ENCODE measurements around the gene NMU. TPM values are rescaled to one million over a fixed set of nuclear protein-coding genes. Genes with fewer than 3 reads are reported as not detected.
"Not testable (repeated sequence)": the region's sequence is repeated elsewhere in the genome, so short reads cannot be mapped to it uniquely, and the experiment has no call there.

NMU gene
- total RNA-seq, 1 donor from 2014 or later, result not detected

DNA sequence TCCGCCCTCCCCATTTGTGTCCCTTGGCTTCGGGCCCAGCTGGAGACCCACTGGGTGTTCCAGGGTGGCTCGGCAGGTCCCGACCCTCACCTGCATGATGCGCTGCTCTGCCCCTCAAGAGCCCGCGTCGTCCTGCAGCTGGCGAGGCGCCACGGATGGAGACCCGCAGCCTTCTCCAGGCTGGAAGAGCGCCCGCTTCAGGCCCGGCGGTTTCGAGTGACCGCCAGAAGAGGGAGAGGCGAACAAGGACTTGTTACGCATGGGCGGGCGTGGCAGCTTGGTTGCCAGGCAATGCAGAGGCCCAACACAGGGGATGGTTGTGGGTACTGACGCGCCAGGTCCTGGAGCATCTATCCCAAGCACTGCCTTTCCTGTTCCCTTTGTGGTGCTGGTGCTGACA lies 44.1 kb downstream of the NMU start, which contains the start of gene PDCL2:
Gene PDCL2, minus strand, starts transcription at position 232 of the 400 bp plus-strand sequence. Its CDS starts 136 bp downstream, at position 96.
- DNase-seq (ENCODE audit: extremely low spot score, unreplicated experiment), result no peak
- Mint-ChIP-seq H3K27me3 (ENCODE audit: unreplicated experiment) (peaks cover 19% of the 10 kb centered on the region), H3K27ac (ENCODE audit: unreplicated experiment) (no peak within 1 kb of the TSS), H3K36me3 (ENCODE audit: unreplicated experiment) (no peaks in the 10 kb centered on the region), H3K9me3 (ENCODE audit: unreplicated experiment) (peaks cover 12% of the 10 kb centered on the region), H3K4me1 (ENCODE audit: unreplicated experiment) (no peaks in the 10 kb centered on the region), H3K4me3 (ENCODE audit: unreplicated experiment) (no peak within 1 kb of the TSS)
- TF ChIP-seq, protein P1, sequence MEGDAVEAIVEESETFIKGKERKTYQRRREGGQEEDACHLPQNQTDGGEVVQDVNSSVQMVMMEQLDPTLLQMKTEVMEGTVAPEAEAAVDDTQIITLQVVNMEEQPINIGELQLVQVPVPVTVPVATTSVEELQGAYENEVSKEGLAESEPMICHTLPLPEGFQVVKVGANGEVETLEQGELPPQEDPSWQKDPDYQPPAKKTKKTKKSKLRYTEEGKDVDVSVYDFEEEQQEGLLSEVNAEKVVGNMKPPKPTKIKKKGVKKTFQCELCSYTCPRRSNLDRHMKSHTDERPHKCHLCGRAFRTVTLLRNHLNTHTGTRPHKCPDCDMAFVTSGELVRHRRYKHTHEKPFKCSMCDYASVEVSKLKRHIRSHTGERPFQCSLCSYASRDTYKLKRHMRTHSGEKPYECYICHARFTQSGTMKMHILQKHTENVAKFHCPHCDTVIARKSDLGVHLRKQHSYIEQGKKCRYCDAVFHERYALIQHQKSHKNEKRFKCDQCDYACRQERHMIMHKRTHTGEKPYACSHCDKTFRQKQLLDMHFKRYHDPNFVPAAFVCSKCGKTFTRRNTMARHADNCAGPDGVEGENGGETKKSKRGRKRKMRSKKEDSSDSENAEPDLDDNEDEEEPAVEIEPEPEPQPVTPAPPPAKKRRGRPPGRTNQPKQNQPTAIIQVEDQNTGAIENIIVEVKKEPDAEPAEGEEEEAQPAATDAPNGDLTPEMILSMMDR (IDR thresholded peaks at IDR 0.05), result no peak

DNA sequence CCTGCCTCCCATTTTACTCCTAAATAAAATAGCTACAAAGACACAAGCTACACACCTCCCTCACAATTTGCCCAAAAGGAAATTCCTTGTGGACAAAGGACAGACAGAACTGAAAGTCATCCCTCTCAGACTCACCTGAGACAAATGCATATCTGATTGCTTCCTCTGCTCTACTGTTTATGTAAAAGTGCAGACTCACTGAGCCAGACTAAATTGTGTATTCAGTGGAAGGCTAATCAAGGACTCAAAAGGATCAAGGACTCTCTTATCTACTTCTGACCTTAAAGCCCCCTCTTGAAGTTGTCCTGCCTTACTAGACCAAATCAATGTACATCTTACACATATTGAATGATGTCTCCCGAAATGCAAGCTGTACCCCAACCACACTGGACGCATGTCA lies 47.9 kb downstream of the NMU start:
- TF ChIP-seq, protein P1 (IDR thresholded peaks at IDR 0.05), result no peak
- DNase-seq (ENCODE audit: extremely low spot score, unreplicated experiment), result no peak
- H3K9me3 Mint-ChIP-seq (ENCODE audit: unreplicated experiment), result peaks cover 20% of the 10 kb centered on the region
- peaks cover 33% of the 10 kb centered on the region for H3K27me3 Mint-ChIP-seq (ENCODE audit: unreplicated experiment)
- no peaks in the 10 kb centered on the region for H3K4me1 Mint-ChIP-seq (ENCODE audit: unreplicated experiment)
- H3K4me3 Mint-ChIP-seq (ENCODE audit: unreplicated experiment), result no peak overlapping the region
- H3K27ac Mint-ChIP-seq (ENCODE audit: unreplicated experiment), result no peak overlapping the region
- no peaks in the 10 kb centered on the region for H3K36me3 Mint-ChIP-seq (ENCODE audit: unreplicated experiment)

DNA sequence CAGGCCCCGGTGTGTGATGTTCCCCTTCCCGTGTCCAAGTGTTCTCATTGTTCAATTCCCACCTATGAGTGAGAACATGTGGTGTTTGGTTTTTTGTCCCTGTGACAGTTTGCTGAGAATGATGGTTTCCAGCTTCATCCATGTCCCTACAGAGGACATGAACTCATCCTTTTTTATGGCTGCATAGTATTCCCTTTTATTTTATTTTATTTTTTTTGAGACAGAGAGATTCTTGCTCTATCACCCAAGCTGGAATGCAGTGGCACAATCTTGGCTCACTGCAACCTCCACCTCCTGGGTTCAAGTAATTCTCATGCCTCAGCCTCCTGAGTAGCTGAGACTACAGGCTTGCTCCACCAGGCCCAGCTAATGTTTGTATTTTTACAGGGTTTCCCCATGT lies 53.3 kb downstream of the NMU start:
- Mint-ChIP-seq H3K27me3 (ENCODE audit: unreplicated experiment) (peaks cover 29% of the 10 kb centered on the region), H3K9me3 (ENCODE audit: unreplicated experiment) (peaks cover 12% of the 10 kb centered on the region)
- DNase-seq (ENCODE audit: extremely low spot score, unreplicated experiment); H3K27ac Mint-ChIP-seq (ENCODE audit: unreplicated experiment); H3K4me1 Mint-ChIP-seq (ENCODE audit: unreplicated experiment); H3K4me3 Mint-ChIP-seq (ENCODE audit: unreplicated experiment); H3K36me3 Mint-ChIP-seq (ENCODE audit: unreplicated experiment): not testable (repeated sequence)

DNA sequence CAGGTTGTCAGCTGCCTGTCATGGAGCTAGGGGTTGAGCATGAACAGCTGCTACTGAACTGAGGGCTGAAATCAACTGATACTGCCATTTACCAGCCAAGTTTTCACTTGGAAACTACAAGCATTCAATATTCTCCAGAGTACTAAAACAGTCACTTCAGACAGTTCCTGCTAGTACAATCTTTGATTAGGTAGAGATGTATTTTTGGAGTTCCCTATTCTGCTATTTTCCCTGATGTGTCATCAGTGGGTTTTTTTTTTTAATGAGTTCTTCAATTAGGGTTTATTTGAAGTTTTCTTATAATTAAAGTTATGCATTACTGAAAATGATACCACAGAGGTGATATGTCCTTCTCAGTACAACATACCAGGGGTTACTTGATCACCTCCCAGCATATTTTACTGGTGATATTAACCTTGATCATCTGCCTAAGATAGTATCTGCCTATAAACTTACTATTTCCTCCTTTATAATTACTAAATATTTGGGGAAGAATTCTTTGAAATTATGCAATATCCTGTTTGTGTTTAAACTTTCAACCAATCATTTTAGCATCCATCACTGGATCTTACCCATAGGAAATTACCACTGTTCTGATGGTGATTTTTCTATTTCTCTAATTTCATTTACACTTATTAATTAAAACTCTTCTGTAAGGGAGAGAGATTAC lies 57.6 kb downstream of the NMU start:
- Mint-ChIP-seq H3K4me1 (ENCODE audit: unreplicated experiment) (no peaks in the 10 kb centered on the region), H3K9me3 (ENCODE audit: unreplicated experiment) (peaks cover 25% of the 10 kb centered on the region), H3K36me3 (ENCODE audit: unreplicated experiment) (peaks cover 4% of the 10 kb centered on the region), H3K27ac (ENCODE audit: unreplicated experiment) (no peak overlapping the region), H3K4me3 (ENCODE audit: unreplicated experiment) (no peak overlapping the region), H3K27me3 (ENCODE audit: unreplicated experiment) (peaks cover 6% of the 10 kb centered on the region)
- TF ChIP-seq, protein P1 (IDR thresholded peaks at IDR 0.05), result no peak
- no peak for DNase-seq (ENCODE audit: extremely low spot score, unreplicated experiment)

DNA sequence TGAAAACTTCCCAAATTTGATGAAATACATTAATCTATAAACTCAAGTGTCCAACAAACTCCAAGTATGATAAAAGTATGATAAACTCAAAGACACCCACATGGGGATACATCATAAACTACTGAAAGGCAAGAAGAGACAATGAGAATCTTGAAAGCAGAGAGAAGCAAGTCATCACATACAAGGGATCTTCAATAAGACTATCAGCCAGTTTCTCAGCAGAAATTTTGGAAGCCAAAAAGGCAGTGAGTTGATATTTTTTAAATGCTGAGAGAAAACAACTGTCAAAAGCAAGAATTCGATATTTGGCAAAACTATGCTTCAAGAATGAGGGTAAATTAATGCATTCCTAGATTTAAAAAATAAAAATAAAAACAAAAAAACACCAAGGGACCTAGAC lies 60.6 kb downstream of the NMU start:
- Mint-ChIP-seq H3K27ac (ENCODE audit: unreplicated experiment) (no peak overlapping the region), H3K27me3 (ENCODE audit: unreplicated experiment) (peaks cover 4% of the 10 kb centered on the region), H3K4me3 (ENCODE audit: unreplicated experiment) (no peak overlapping the region), H3K4me1 (ENCODE audit: unreplicated experiment) (no peaks in the 10 kb centered on the region), H3K36me3 (ENCODE audit: unreplicated experiment) (peaks cover 4% of the 10 kb centered on the region), H3K9me3 (ENCODE audit: unreplicated experiment) (peaks cover 20% of the 10 kb centered on the region)
- TF ChIP-seq, protein P1 (IDR thresholded peaks at IDR 0.05), result no peak
- DNase-seq (ENCODE audit: extremely low spot score, unreplicated experiment), result no peak

Measured in osteocyte (in vitro differentiated cells).